H1 (cell line): ENCODE data around the gene ZNF592. TPM values are rescaled to one million over a fixed set of nuclear protein-coding genes. Genes with fewer than 3 reads are reported as not detected.

Experiments used
- CTCF ChIA-PET: fragments of 300-600 bp; sonication (Branson Sonifier 250); formaldehyde crosslinking; loops from one replicate; lab custom pipeline; 2021; ENCODE audit not compliant: partially characterized antibody; lab: Charles Lee
- POLR2A ChIA-PET: fragments of 300-600 bp; sonication (Branson Sonifier 250); formaldehyde crosslinking; loops from one replicate; lab custom pipeline; 2021; ENCODE audit warnings: inconsistent platforms; ENCODE audit not compliant: partially characterized antibody; lab: Charles Lee
- DNase-seq, 2 experiments: peaks; one replicate each; pipeline versions ENCODE4 v3.0.0 to v3.0.0-alpha.2; 2010 to 2022; ENCODE audit warnings: low spot score in 2 of 2, low read depth in 1 of 2, mixed read lengths in 1 of 2
- FAIRE-seq: peaks from 2 replicates; lab custom pipeline; 2011; peaks lifted over from hg19 to GRCh38; lab: Jason Lieb, UNC
- H2AFZ ChIP-seq: 2 replicates; pipeline ENCODE4 v1.8.1; 2012; ENCODE audit warnings: low read length, inconsistent platforms
- H2AK5ac ChIP-seq: 2 replicates; pipeline ENCODE4 v1.6.1; 2013; ENCODE audit warnings: low read depth, low read length
- H2BK120ac ChIP-seq: replicated peaks from 2 replicates; pipeline ENCODE3; 2013; ENCODE audit warnings: low read depth, low read length, inconsistent platforms
- H2BK12ac ChIP-seq: 2 replicates; pipeline ENCODE4 v1.6.1; 2013; ENCODE audit warnings: low read depth, low read length
- H2BK15ac ChIP-seq: 2 replicates; pipeline ENCODE4 v1.6.1; 2013; ENCODE audit warnings: low read length
- H2BK20ac ChIP-seq: 2 replicates; pipeline ENCODE4 v1.6.1; 2013; ENCODE audit warnings: low read length
- H2BK5ac ChIP-seq: 2 replicates; pipeline ENCODE4 v1.6.1; 2013; ENCODE audit warnings: low read depth, low read length
- H3K14ac ChIP-seq: 2 replicates; pipeline ENCODE4 v1.6.1; 2013; ENCODE audit warnings: inconsistent platforms; ENCODE audit not compliant: insufficient read length
- H3K18ac ChIP-seq: 2 replicates; pipeline ENCODE4 v1.6.1; 2013; ENCODE audit warnings: low read length; ENCODE audit errors: extremely low read depth
- H3K23ac ChIP-seq: 2 replicates; pipeline ENCODE4 v1.6.1; 2013; ENCODE audit warnings: inconsistent platforms; ENCODE audit not compliant: insufficient read length
- H3K23me2 ChIP-seq: 2 replicates; pipeline ENCODE4 v1.6.1; 2013; ENCODE audit warnings: low read depth, low read length
- H3K27ac ChIP-seq: 2 replicates; pipeline ENCODE4 v1.6.1; 2011; ENCODE audit warnings: low read depth, low read length, inconsistent platforms
- H3K27me3 ChIP-seq, 4 experiments: replicated peaks in 1 of 4; 1 replicate in 1 of 4; 2 replicates in 3 of 4; pipeline versions ENCODE4 v1.6.1 to v1.8.1; 2011 to 2013; ENCODE audit warnings: low read length in 3 of 4, mild to moderate bottlenecking in 3 of 4, inconsistent platforms in 2 of 4, mixed read lengths in 2 of 4, moderate library complexity in 1 of 4; ENCODE audit not compliant: control insufficient read depth in 3 of 4, insufficient read depth in 3 of 4; ENCODE audit errors: extremely low read depth in 1 of 4
- H3K36me3 ChIP-seq, 4 experiments: 2 replicates each; pipeline versions ENCODE4 v1.6.1 to v1.8.1; 2011 to 2013; ENCODE audit warnings: mild to moderate bottlenecking in 4 of 4, low read length in 3 of 4, moderate library complexity in 2 of 4, control low read depth in 1 of 4, inconsistent platforms in 1 of 4; ENCODE audit not compliant: insufficient read depth in 4 of 4, control insufficient read depth in 2 of 4
- H3K4ac ChIP-seq: replicated peaks from 2 replicates; pipeline ENCODE3; 2013; ENCODE audit warnings: low read length, low read depth, mixed read lengths, inconsistent platforms; ENCODE audit not compliant: insufficient read length
- H3K4me1 ChIP-seq, 4 experiments: replicated peaks in 1 of 4; 1 replicate in 1 of 4; 2 replicates in 3 of 4; pipeline versions ENCODE4 v1.6.1 to v1.8.1; 2011 to 2013; ENCODE audit warnings: low read length in 3 of 4, inconsistent platforms in 2 of 4, mixed read lengths in 1 of 4; ENCODE audit not compliant: insufficient read depth in 4 of 4, control insufficient read depth in 3 of 4
- H3K4me2 ChIP-seq, 2 experiments: 2 replicates each; pipeline versions ENCODE4 v1.6.1 to v1.8.1; 2011 to 2013; ENCODE audit warnings: low read depth in 2 of 2, low read length in 2 of 2, control low read depth in 1 of 2, inconsistent platforms in 1 of 2, mild to moderate bottlenecking in 1 of 2; ENCODE audit not compliant: insufficient read depth in 1 of 2
- H3K4me3 ChIP-seq, 4 experiments: fragments of 200-600, 300-600 bp in 1 of 4; sonication (generic), shearing (Covaris generic), sonication (Bioruptor Twin) in 1 of 4; 2 replicates each; pipeline versions ENCODE4 v1.5.1 to v1.8.1; 2011 to 2016; ENCODE audit warnings: low read length in 4 of 4, low read depth in 3 of 4, control low read depth in 2 of 4, inconsistent platforms in 2 of 4, mild to moderate bottlenecking in 2 of 4, mixed read lengths in 1 of 4, moderate library complexity in 1 of 4; ENCODE audit not compliant: insufficient read depth in 2 of 4; ENCODE audit errors: extremely low read depth in 1 of 4
- H3K56ac ChIP-seq: replicated peaks from 2 replicates; pipeline ENCODE3; 2013; ENCODE audit warnings: low read depth, mild to moderate bottlenecking, mixed read lengths, low read length, inconsistent platforms; ENCODE audit not compliant: insufficient read length
- H3K79me1 ChIP-seq: 2 replicates; pipeline ENCODE4 v1.6.1; 2013; ENCODE audit warnings: low read depth, low read length, control low read depth
- H3K79me2 ChIP-seq, 2 experiments: 2 replicates each; pipeline versions ENCODE4 v1.6.1 to v1.8.1; 2012 to 2013; ENCODE audit warnings: low read length in 2 of 2, mild to moderate bottlenecking in 2 of 2, inconsistent platforms in 1 of 2; ENCODE audit not compliant: insufficient read depth in 2 of 2, control insufficient read depth in 1 of 2
- H3K9ac ChIP-seq, 4 experiments: replicated peaks in 1 of 4; 1 replicate in 1 of 4; 2 replicates in 3 of 4; pipeline versions ENCODE4 v1.6.1 to v1.8.1; 2011 to 2013; ENCODE audit warnings: low read depth in 3 of 4, low read length in 3 of 4, control low read depth in 2 of 4, mild to moderate bottlenecking in 2 of 4, moderate library complexity in 2 of 4, inconsistent platforms in 1 of 4; ENCODE audit errors: extremely low read depth in 1 of 4
- H3K9me3 ChIP-seq, 2 experiments: 2 replicates each; pipeline versions ENCODE4 v1.6.1 to v1.8.1; 2012 to 2013; ENCODE audit warnings: mild to moderate bottlenecking in 2 of 2, moderate library complexity in 2 of 2, control low read depth in 1 of 2, inconsistent platforms in 1 of 2, low read depth in 1 of 2, low read length in 1 of 2, mixed read lengths in 1 of 2; ENCODE audit not compliant: insufficient read depth in 2 of 2
- H4K20me1 ChIP-seq, 2 experiments: replicated peaks in 1 of 2; 2 replicates each; pipeline versions ENCODE3 to v1.8.1; 2011 to 2013; ENCODE audit warnings: inconsistent platforms in 2 of 2, low read length in 2 of 2, mild to moderate bottlenecking in 1 of 2; ENCODE audit not compliant: insufficient read depth in 2 of 2, control insufficient read depth in 1 of 2
- H4K5ac ChIP-seq: 2 replicates; pipeline ENCODE4 v1.6.1; 2013; ENCODE audit warnings: low read length, low read depth, mixed read lengths, inconsistent platforms; ENCODE audit not compliant: insufficient read length
- H4K8ac ChIP-seq: 2 replicates; pipeline ENCODE4 v1.8.0; 2013; ENCODE audit warnings: mild to moderate bottlenecking, moderate library complexity, low read length, inconsistent platforms; ENCODE audit not compliant: insufficient read depth; ENCODE audit errors: extremely low read depth
- H4K91ac ChIP-seq: replicated peaks from 2 replicates; pipeline ENCODE3; 2013; ENCODE audit warnings: low read length, mixed read lengths, inconsistent platforms; ENCODE audit not compliant: insufficient read length
- KDM5A ChIP-seq: fragments of 200-600 bp; IDR thresholded peaks from 2 replicates; pipeline ENCODE4 v1.7.1; 2012; ENCODE audit warnings: mild to moderate bottlenecking, low read length, inconsistent platforms, mixed read lengths
- NANOG ChIP-seq: IDR thresholded peaks from 2 replicates; pipeline ENCODE4 v1.6.1; 2011; ENCODE audit warnings: low read length, low read depth, mild to moderate bottlenecking, inconsistent platforms; ENCODE audit not compliant: insufficient read depth, poor library complexity, severe bottlenecking
- NRF1 ChIP-seq: IDR thresholded peaks from 2 replicates; pipeline ENCODE4 v1.6.1; 2011; ENCODE audit warnings: mild to moderate bottlenecking, low read depth, low read length, improper control_type of control experiment
- SAP30 ChIP-seq: fragments of 300-600 bp; sonication (generic); IDR thresholded peaks from 2 replicates; pipeline ENCODE4 v1.7.1; 2012; ENCODE audit warnings: low read length, moderate library complexity, mild to moderate bottlenecking, inconsistent platforms; ENCODE audit not compliant: insufficient read depth, insufficient replicate concordance
- SIN3A ChIP-seq, 2 experiments: IDR thresholded peaks in 1 of 2; conservative IDR thresholded peaks in 1 of 2; 2 replicates each; pipeline ENCODE4 v1.6.1; 2011 to 2012; ENCODE audit warnings: low read length in 2 of 2, improper control_type of control experiment in 1 of 2, low read depth in 1 of 2, mild to moderate bottlenecking in 1 of 2
- SIX5 ChIP-seq: IDR thresholded peaks from 2 replicates; pipeline ENCODE4 v1.6.1; 2011; ENCODE audit warnings: mild to moderate bottlenecking, low read depth, low read length
- SP4 ChIP-seq: IDR thresholded peaks from 2 replicates; pipeline ENCODE4 v1.6.1; 2012; ENCODE audit warnings: low read length, inconsistent platforms
- TAF7 ChIP-seq: optimal IDR thresholded peaks from 2 replicates; pipeline ENCODE3; 2011; ENCODE audit warnings: low read depth, mild to moderate bottlenecking, inconsistent platforms, low read length, moderate library complexity, borderline replicate concordance
- USF2 ChIP-seq: IDR thresholded peaks from 2 replicates; pipeline ENCODE4 v1.6.1; 2011; ENCODE audit warnings: low read length, improper control_type of control experiment
- ZNF274 ChIP-seq: IDR thresholded peaks from 2 replicates; pipeline ENCODE4 v1.7.0; 2012; ENCODE audit warnings: low read length, borderline replicate concordance; ENCODE audit errors: extremely low read depth
- WGBS, 2 experiments: shearing (Covaris generic) in 1 of 2; methylation state at CpG; one replicate each; pipeline versions ENCODE4 v1.1.6 to v1.1.7; 2013 to 2015; ENCODE audit warnings: low lambda C conversion rate in 2 of 2, mixed read lengths in 2 of 2, inconsistent platforms in 1 of 2, low coverage in 1 of 2, missing lambda C conversion rate in 1 of 2; ENCODE audit not compliant: insufficient replicate concordance in 2 of 2, insufficient coverage in 1 of 2, insufficient read length in 1 of 2; ENCODE audit errors: extremely low coverage in 1 of 2, missing lambda C conversion rate in 1 of 2; 5-methylcytosine and 5-hydroxymethylcytosine counted together
- polyA plus RNA-seq, 7 experiments: library from polyadenylated mRNA; depleted of rRNA in 3 of 7; stranded (reverse) in 5 of 7; unstranded in 2 of 7; fragments of >200 nt in 5 of 7; fragments of 200-250 nt in 2 of 7; gene quantifications; 1 replicate in 5 of 7; 2 replicates in 1 of 7; 4 replicates in 1 of 7; pipeline versions ENCODE4 v1.2.1 to v1.2.3, GENCODE V29; 2011 to 2013; ENCODE audit warnings: missing spikeins in 2 of 7, mixed read lengths in 2 of 7
- total RNA-seq: library from RNA; stranded (reverse); fragmentation: NEBNext Ultra II Directional; extraction: Animal tissue kit (Norgen Biotek cat#: 25700); gene quantifications from 2 replicates; pipeline ENCODE4 v1.2.1, GENCODE V29; 2021

ZNF592 gene
- total and polyA plus RNA-seq, 2 of the 8 experiments (the other 6 are each of a cell fraction or from before 2014, with no cell fraction given): 14.2 to 33.0 TPM

GRCh38 chr15:84835661-84836337 is 87.4 kb downstream of the ZNF592 start:
- Histone ChIP-seq H3K79me1 (no peaks in the 10 kb centered on the region), H3K4me1 (no peaks in the 10 kb centered on the region), H3K4ac (no peak overlapping the region), H3K56ac (no peak overlapping the region), H2BK120ac (no peak overlapping the region), H3K9me3 (no peaks in the 10 kb centered on the region), H2BK15ac (no peak overlapping the region), H3K18ac (no peak overlapping the region), H3K36me3 (peaks cover 0 to 3% (median 1%) of the 10 kb centered on the region in 4 experiments; a peak in 1 of 8 replicates), H3K9ac (no peak overlapping the region), H3K4me2 (no peak overlapping the region), H3K27ac (no peak overlapping the region), H4K5ac (no peak overlapping the region), H3K4me3 (no peak overlapping the region), H2BK5ac (no peak overlapping the region), H2BK12ac (no peak overlapping the region), H2AFZ (no peak overlapping the region), H4K20me1 (peaks cover 0 to 2% of the 10 kb centered on the region in 2 experiments), H3K79me2 (no peaks in the 10 kb centered on the region), H3K27me3 (no peaks in the 10 kb centered on the region), H2AK5ac (no peak overlapping the region), H3K14ac (no peak overlapping the region)
- ChIA-PET CTCF (interaction anchor here (0.6 to 9.2 kb wide), 10 partner anchors 8 to 95 kb away, joined by 3 to 89 read pairs (median 4); no protein-coding TSS in a partner anchor), POLR2A (interaction anchor here (1.1 to 1.4 kb wide), 2 partner anchors 9 to 14 kb away, joined by 3 to 4 read pairs; no protein-coding TSS in a partner anchor)
- FAIRE-seq (no peak), DNase-seq (no peak)
- 91% methylated on average over 5 of the region's 5 CpGs; no CpG with 5 or more reads in 1 of the 2 experiments for WGBS, 2 experiments
- TF ChIP-seq NANOG (no peak), TAF7 (no peak), SIX5 (no peak), USF2 (no peak), SIN3A (conservative IDR thresholded peaks at IDR 0.05 in 1 of 2, IDR thresholded peaks at IDR 0.05 in 1 of 2; ENCODE audit: low read depth in 1 of 2, low read length in 2 of 2) (no peak), KDM5A (no peak), ZNF274 (no peak), NRF1 (no peak), SP4 (no peak), SAP30 (no peak)
- TF ChIP-seq, all 59 proteins: peak for 0
- no peak overlapping the region for H4K91ac ChIP-seq
- H4K8ac ChIP-seq: no peak overlapping the region
- no peaks in the 10 kb centered on the region for H3K23me2 ChIP-seq
- H3K23ac ChIP-seq: no peak overlapping the region
- no peak overlapping the region for H2BK20ac ChIP-seq
